Measurements from ENCODE around the gene MYPOP.

The MYPOP gene

GRCh38 chr19:45879055-45879454, 23.4 kb downstream of the MYPOP start:
- no peak for DNase-seq (ENCODE audit: extremely low read depth, low read depth)
- no peak for TF ChIP-seq CTCF (IDR thresholded peaks at IDR 0.05; ENCODE audit: low read depth, low read length, missing control alignments)
- no peak overlapping the region for H3K4me3 ChIP-seq (replicated peaks; ENCODE audit: low read depth, low read length)

GRCh38 chr19:45878043-45878794, 24.2 kb downstream of the MYPOP start:
- TF ChIP-seq CTCF (IDR thresholded peaks at IDR 0.05; ENCODE audit: low read depth, low read length, missing control alignments), result no peak
- no peak overlapping the region for H3K4me3 ChIP-seq (replicated peaks; ENCODE audit: low read depth, low read length)
- DNase-seq (ENCODE audit: extremely low read depth, low read depth), result no peak

- DNase-seq (ENCODE audit: extremely low read depth, low read depth), result no peak
- no peak overlapping the region for H3K4me3 ChIP-seq (replicated peaks; ENCODE audit: low read depth, low read length)
- no peak for TF ChIP-seq CTCF (IDR thresholded peaks at IDR 0.05; ENCODE audit: low read depth, low read length, missing control alignments)
Observed at GRCh38 chr19:45876411-45877197, 25.8 kb downstream of the MYPOP start.

GRCh38 chr19:45876161-45876410, 26.3 kb downstream of the MYPOP start:
- DNase-seq (ENCODE audit: extremely low read depth, low read depth), result no peak
- no peak overlapping the region for H3K4me3 ChIP-seq (replicated peaks; ENCODE audit: low read depth, low read length)
- no peak for TF ChIP-seq CTCF (IDR thresholded peaks at IDR 0.05; ENCODE audit: low read depth, low read length, missing control alignments)

GRCh38 chr19:45874620-45874966, 27.8 kb downstream of the MYPOP start:
- no peak for DNase-seq (ENCODE audit: extremely low read depth, low read depth)
- TF ChIP-seq CTCF (IDR thresholded peaks at IDR 0.05; ENCODE audit: low read depth, low read length, missing control alignments), result no peak
- no peak overlapping the region for H3K4me3 ChIP-seq (replicated peaks; ENCODE audit: low read depth, low read length)

GRCh38 chr19:45873219-45873772, 29.1 kb downstream of the MYPOP start:
- no peak for TF ChIP-seq CTCF (IDR thresholded peaks at IDR 0.05; ENCODE audit: low read depth, low read length, missing control alignments)
- DNase-seq (ENCODE audit: extremely low read depth, low read depth), result no peak
- no peak overlapping the region for H3K4me3 ChIP-seq (replicated peaks; ENCODE audit: low read depth, low read length)
